Mucosa of descending colon (tissue), 3 donors: ENCODE measurements around the gene HOXA3. TPM values are rescaled to one million over a fixed set of nuclear protein-coding genes. Genes with fewer than 3 reads are reported as not detected.

Source experiments
- ATAC-seq: fragments of 200-7000 bp; cut with Tn5 transposase; one replicate; pipeline ENCODE4 v1.9.1; 2020; ENCODE audit warnings: mild to moderate bottlenecking, moderate library complexity
- DNase-seq, 3 donors: peaks; one replicate each; pipeline ENCODE4 v3.0.0-alpha.2; 2020
- H3K36me3 ChIP-seq: fragments of 200-600 bp; one replicate; pipeline ENCODE4 v1.8.0; 2021; ENCODE audit warnings: low read depth, mild to moderate bottlenecking
- H3K4me1 ChIP-seq: fragments of 200-600 bp; one replicate; pipeline ENCODE4 v1.8.0; 2021; ENCODE audit warnings: low read depth, mild to moderate bottlenecking
- H3K4me3 ChIP-seq: fragments of 200-600 bp; one replicate; pipeline ENCODE4 v1.8.0; 2021; ENCODE audit warnings: mild to moderate bottlenecking
- H3K9me3 ChIP-seq: fragments of 200-600 bp; one replicate; pipeline ENCODE4 v1.8.0; 2021; ENCODE audit warnings: mild to moderate bottlenecking
- intact Hi-C, 2 donors: fragments of 100-400 bp; cut with DNase I in 1 of 2; cut with micrococcal nuclease in 1 of 2; formaldehyde crosslinking; loops; one replicate each; pipeline versions ENCODE4 v1.11.0 to v1.11.1; 2022; cut with DNase I, micrococcal nuclease
- total RNA-seq, 3 donors: library from RNA; stranded (reverse); fragmentation: NEBNext Ultra II Directional in 2 of 3; extraction: Animal tissue kit (Norgen Biotek cat#: 25700) in 2 of 3; gene quantifications; one replicate each; pipeline versions ENCODE4 v1.2.1 to v1.2.4, GENCODE V29; 2021 to 2023
- TF ChIP-seq, protein P1 (sequence below): fragments of 200-600 bp; IDR thresholded peaks from one replicate; pipeline ENCODE4 v1.8.0; 2022; ENCODE audit warnings: antibody characterized with exemption, mild to moderate bottlenecking
- donor health status: DM: no; HTN: no; CAD: no; lungs with moderate emphysema.
- donor health status: DM: no; HTN: no; CAD: no.
- donor health status: DM: no; HTN: yes; CAD: no.

The HOXA3 gene
- total RNA-seq, 3 donors from 2014 or later: 19.9 to 38.1 (median 20.5) TPM

DNA sequence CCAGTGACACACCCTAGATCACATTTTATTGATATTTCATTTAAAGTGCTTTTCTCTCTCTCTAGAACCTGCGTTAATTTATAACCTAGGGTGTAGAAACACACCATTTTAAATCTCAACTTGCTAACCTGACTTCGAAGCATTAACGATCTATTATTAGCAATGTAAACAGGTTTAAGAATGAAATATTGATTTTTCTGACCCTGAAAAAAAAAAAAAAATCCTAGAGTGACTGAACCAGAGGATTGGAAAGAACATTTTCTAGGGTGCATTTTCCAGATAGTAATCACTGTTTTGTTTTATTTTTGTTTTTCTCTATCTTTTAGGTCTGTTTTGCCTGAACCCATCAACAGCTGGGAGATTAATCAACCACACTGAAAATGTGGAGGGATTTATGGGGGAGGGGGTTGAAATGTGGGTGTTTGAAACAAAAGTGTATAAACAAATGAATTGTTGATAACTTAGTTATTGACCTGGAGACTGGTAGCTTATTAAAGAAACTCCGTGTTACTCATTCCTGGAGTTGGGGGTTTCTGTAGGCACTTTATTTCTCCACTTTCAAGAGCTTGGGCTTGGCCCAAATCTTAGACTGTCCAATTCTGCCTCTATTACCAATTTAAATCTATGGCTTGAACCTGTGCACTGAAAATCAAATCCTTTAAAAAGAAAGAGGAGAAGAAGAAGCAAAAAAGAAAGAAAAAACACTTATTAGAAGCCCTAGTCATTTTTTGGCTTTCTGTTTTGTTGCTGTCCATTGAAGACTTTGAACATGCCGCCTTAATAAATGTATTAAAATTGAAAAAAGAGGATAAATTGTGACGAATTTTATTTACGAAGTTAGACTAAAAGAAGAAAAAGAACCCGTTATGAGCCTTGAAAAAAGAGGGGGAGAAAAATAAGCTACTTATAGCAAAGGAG is 52.7 kb downstream of the HOXA3 start:
- intact Hi-C loops: loop anchor here in 1 of 2 donors (10.0 kb wide), 1 partner anchor 235 kb away; the partner anchor contains the start of gene SKAP2
- peaks cover 24% of the 10 kb centered on the region for H3K4me1 ChIP-seq
- no peak for ATAC-seq

DNA sequence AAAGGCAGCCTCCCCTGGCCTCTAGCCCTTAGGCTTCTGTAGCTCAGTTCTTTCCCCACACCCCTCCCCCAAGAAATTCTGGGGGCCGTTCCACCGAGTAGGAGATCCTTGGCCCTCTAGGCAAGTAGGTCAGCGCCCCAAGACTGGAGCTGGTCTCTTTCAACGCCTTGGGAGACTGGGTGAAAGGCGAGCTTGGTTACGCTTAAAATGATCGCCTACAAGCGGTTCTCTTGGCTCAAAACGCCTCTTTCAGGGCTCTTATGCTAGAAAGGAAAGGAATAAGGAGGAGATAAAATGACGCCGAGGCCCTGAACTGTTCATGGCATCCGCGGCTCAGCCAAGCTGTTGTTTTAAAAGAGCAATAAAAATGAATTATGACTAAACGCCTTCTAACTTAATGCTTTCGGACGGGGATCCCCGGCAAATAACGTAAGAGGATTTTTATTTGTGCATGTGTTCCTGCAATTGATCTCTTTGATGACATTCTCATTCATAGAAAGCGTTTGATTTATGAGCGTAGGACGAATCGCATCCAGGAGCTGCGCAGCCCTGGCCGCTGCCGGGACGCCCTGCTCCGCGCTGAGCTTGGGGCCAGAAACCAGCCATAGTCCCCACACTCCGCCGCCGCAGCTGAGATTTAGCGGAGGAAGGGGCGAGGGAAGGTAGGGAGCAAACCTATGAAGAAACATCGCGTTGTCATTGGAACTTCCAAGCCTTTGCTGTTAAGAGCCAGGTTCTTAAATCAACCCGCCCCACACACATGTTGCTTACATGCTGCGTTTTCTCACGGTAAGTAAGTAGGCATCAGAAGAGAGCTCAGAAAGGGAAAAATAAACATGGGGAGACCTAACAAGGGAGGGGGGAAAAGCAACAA is 53.6 kb downstream of the HOXA3 start:
- no peak overlapping the region for H3K4me3 ChIP-seq
- DNase-seq (peak; percentile 59 to 78 (median 73)), ATAC-seq (peak; percentile 7)
- TF ChIP-seq, protein P1, sequence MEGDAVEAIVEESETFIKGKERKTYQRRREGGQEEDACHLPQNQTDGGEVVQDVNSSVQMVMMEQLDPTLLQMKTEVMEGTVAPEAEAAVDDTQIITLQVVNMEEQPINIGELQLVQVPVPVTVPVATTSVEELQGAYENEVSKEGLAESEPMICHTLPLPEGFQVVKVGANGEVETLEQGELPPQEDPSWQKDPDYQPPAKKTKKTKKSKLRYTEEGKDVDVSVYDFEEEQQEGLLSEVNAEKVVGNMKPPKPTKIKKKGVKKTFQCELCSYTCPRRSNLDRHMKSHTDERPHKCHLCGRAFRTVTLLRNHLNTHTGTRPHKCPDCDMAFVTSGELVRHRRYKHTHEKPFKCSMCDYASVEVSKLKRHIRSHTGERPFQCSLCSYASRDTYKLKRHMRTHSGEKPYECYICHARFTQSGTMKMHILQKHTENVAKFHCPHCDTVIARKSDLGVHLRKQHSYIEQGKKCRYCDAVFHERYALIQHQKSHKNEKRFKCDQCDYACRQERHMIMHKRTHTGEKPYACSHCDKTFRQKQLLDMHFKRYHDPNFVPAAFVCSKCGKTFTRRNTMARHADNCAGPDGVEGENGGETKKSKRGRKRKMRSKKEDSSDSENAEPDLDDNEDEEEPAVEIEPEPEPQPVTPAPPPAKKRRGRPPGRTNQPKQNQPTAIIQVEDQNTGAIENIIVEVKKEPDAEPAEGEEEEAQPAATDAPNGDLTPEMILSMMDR: no peak
- H3K9me3 ChIP-seq: no peaks in the 10 kb centered on the region
- peaks cover 24% of the 10 kb centered on the region for H3K4me1 ChIP-seq
- H3K36me3 ChIP-seq: no peaks in the 10 kb centered on the region
- intact Hi-C loops: loop anchor here in 1 of 2 donors (10.0 kb wide), 1 partner anchor 234 kb away; the partner anchor contains the start of gene SKAP2

More for the DNA sequence above, 52.7 kb downstream of the HOXA3 start:
- H3K4me3 ChIP-seq: no peak overlapping the region
- TF ChIP-seq, protein P1: no peak
- no peak for DNase-seq
- H3K36me3 ChIP-seq: no peaks in the 10 kb centered on the region
- no peaks in the 10 kb centered on the region for H3K9me3 ChIP-seq

DNA sequence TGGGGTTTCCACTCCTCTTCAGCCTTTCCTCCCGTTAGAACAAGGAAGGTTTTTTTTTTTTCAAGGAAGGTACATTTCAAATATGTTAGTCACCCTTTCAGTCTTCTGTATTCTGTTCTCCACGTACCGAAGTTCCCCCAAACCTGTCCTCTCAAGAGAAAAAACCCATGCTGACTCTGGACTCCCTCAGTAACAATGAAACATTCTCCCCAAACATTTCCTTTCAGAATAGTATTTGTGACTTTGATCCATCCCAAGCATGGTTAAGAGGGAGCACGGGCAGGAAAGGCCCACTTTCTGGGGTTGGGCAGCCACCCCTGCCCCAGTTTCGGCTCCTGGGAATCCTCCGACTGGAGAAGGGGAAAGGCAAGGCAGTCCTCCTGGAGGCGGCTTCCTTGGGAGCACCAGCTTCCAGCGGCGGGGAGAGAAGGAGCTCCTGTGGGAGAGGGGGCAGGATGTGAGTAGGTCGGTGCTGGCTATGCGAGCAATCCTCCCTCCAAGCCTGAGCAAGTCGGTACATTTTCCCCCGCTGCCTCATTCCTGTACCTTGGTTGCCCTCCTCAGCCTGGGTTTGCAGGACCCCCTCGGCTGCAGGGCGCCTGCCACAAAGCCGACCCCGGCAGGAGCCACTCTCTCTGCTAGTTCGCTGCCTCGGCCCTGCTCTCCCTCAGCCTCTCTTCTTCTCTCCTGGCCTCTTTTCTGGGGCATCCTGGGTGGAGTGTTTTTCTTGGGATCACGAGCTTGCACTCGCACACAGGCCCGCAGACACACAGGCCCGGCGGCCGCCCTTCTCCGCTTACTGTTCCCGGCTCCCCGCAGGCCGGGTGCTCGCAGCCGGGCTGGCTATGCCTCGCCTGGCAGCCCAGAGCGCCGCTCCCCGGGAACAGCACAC is 54.5 kb downstream of the HOXA3 start:
- TF ChIP-seq, protein P1: no peak
- intact Hi-C loops: loop anchor here in 1 of 2 donors (10.0 kb wide), 1 partner anchor 233 kb away; the partner anchor contains the start of gene SKAP2
- no peak overlapping the region for H3K4me3 ChIP-seq
- H3K36me3 ChIP-seq: no peaks in the 10 kb centered on the region
- DNase-seq (peak; percentile 39 to 68 (median 59)), ATAC-seq (peak; percentile 18)
- peaks cover 24% of the 10 kb centered on the region for H3K4me1 ChIP-seq
- no peaks in the 10 kb centered on the region for H3K9me3 ChIP-seq

DNA sequence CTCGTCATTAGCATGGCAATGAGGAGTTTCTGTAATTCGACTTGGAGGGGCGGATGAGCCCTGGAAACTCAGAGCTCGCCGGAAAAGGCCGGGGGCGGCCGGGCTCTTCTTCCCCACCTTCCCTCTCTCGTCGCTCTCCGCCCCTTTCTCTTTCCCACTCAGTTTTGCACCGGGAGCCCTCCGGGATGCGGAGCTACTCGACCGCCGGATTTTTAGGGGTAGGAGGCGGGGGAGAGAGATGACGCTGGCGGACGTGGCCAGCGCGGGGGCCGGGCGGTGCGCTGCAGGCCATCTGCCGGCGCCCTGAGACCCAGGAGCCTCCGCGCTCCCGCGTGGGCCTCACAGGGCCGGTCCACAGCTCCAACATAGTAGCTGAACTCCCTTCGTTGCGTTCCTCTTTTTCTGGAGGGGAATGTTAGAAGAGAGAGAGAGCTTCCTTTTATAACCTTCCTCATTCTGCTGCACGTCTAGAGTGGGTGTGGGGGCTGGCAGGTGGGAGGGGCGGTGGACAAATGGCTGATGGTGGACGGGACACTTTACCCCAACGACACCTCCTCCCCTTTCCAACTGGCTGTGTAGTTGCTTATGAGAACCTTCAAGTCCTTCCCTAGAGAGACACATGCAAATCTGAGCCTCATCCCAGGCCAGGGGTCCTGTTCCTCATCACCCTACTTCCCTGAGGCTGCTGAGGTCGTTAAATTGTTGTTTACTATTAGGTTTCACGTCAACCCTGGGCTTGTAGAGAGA is 55.4 kb downstream of the HOXA3 start:
- peak; percentile 31 for ATAC-seq
- TF ChIP-seq, protein P1: no peak
- intact Hi-C loops: loop anchor here in 1 of 2 donors (10.0 kb wide), 1 partner anchor 232 kb away; the partner anchor contains the start of gene SKAP2
- Histone ChIP-seq H3K4me3 (peak overlapping the region; percentile 85), H3K36me3 (no peaks in the 10 kb centered on the region), H3K9me3 (no peaks in the 10 kb centered on the region), H3K4me1 (peaks cover 24% of the 10 kb centered on the region)
- peak; percentile 49 to 69 (median 64) for DNase-seq
